Stimulated activated CD8-positive, alpha-beta memory T cell treated with anti-CD3 and anti-CD28 coated beads, Interleukin-15, amount 100 ng/mL, for 1 hour (primary cell): ENCODE data around the gene GPALPP1.
"Not testable (repeated sequence)": the region's sequence is repeated elsewhere in the genome, so short reads cannot be mapped to it uniquely, and the experiment has no call there.

Source experiments
- DNase-seq: peaks from one replicate; pipeline ENCODE4 v3.0.0-alpha.2; 2020; ENCODE audit warnings: low read depth

Gene GPALPP1

GRCh38 chr13:45063261-45063860 is 74.0 kb downstream of the GPALPP1 start:
- no peak for DNase-seq

DNA sequence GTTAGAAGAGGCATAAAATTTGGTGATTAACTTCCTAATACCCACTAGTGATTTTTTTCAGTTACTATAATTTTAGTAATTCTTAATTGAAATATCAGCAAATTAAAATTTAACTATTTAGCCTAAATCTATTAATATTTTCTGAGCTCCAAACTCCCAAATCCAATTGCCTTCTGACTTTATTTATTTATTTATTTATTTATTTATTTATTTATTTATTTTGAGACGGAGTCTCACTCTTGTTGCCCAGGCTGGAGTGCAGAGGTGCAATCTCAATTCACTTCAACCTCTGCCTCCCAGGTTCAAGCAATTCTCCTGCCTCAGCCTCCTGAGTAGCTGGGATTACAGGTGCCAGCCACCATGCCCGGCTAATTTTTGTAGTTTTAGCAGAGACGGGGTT is 74.6 kb downstream of the GPALPP1 start:
- not testable (repeated sequence) for DNase-seq

DNA sequence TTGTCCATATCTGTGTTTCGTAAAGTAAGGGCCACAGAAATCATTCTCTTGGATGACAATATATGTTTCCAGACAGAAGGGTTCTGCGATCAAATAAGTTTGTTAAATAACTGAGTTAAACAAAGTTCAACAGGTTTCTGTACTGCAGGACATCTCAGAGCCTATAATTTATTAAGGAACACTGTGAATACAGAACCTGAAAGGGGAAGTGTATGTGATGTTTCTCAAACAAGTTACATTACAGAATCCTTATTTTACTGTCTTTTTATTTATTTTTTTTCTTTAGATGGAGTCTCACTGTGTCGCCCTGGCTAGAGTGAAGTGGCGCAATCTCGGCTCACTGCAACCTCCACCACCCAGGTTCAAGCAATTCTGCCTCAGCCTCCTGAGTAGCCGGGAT is 75.6 kb downstream of the GPALPP1 start:
- DNase-seq = no peak

GRCh38 chr13:45068036-45069001 is 79.0 kb downstream of the GPALPP1 start:
- no peak for DNase-seq

DNA sequence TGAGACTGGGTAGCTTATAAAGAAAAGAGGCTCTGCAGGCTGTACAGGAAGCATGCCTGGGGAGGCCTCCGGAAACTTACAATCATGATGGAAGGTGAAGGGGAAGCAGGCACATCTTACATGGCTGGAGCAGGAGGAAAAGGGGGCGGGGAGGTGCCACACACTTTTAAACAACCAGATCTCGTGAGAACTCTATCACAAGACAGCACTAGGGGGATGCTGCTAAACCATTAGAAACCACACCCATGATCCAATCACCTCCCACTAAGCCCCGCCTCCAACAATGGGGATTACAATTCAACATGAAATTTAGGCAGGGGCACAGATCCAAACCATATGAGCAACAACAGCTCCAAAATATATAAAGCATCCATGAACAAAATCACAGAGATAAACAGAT is 84.5 kb downstream of the GPALPP1 start:
- DNase-seq = no peak

GRCh38 chr13:45074721-45075120 is 85.4 kb downstream of the GPALPP1 start:
- DNase-seq = no peak

DNA sequence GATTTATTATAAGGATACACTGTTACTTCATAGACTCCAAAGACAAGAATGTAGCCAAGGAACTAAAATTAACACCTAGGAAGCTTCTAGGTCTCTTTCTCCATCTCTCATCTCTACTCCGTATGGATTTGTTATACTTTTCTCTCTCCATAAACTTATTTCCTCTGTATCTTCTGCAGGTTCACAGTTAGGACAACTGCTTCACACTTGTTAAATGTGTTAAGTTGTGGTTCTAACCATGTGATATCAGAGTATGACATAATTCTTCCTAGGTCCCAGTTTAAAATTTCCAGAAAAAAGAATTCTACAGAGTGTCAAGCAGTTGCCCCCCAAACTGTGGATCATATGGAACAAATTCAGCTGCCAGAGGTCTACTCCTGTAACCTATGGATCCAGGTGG is 88.7 kb downstream of the GPALPP1 start:
- DNase-seq = no peak
